Peyer's patch (tissue), 4 donors: ENCODE data around the gene SOHLH2.

Experiments
- CTCF ChIP-seq, 6 experiments: fragments of 450-650 bp in 4 of 6; fragments of 200-600 bp in 2 of 6; sonication (generic) in 1 of 6; IDR thresholded peaks; one replicate each; pipeline ENCODE4 v1.5.1; 2017 to 2019; ENCODE audit warnings: antibody characterized with exemption in 6 of 6, mild to moderate bottlenecking in 3 of 6, moderate library complexity in 1 of 6
- POLR2A ChIP-seq, 2 donors: fragments of 450-650 bp; IDR thresholded peaks; one replicate each; pipeline ENCODE4 v1.5.1; 2017; ENCODE audit warnings: antibody characterized with exemption in 2 of 2, mild to moderate bottlenecking in 2 of 2, moderate library complexity in 2 of 2

- TF ChIP-seq CTCF (IDR thresholded peaks at IDR 0.05) (no peak), POLR2A (IDR thresholded peaks at IDR 0.05) (no peak)
Measured at GRCh38 chr13:36125841-36126240, 88.5 kb downstream of the SOHLH2 start.
